Upper lobe of left lung (tissue), 6 donors: Measurements from ENCODE around the gene LDLRAD3. TPM values are rescaled to one million over a fixed set of nuclear protein-coding genes. Genes with fewer than 3 reads are reported as not detected.
"Not testable (repeated sequence)": the region's sequence is repeated elsewhere in the genome, so short reads cannot be mapped to it uniquely, and the experiment has no call there.

Experiments
- ATAC-seq, 2 donors: fragments of 200-7000 bp; cut with Tn5 transposase; one replicate each; pipeline ENCODE4 v1.9.1; 2022; ENCODE audit warnings: mild to moderate bottlenecking in 2 of 2, moderate library complexity in 2 of 2; ENCODE audit not compliant: low FRiP score in 2 of 2
- DNase-seq, 2 donors: peaks; one replicate each; pipeline ENCODE4 v3.0.0-alpha.2; 2019 to 2020
- H3K27ac ChIP-seq, 4 donors: fragments of 200-600 bp; sonication (generic); one replicate each; pipeline ENCODE4 v1.5.1; 2016 to 2019
- H3K27me3 ChIP-seq, 4 donors: fragments of 200-600 bp; sonication (generic); one replicate each; pipeline ENCODE4 v1.5.1; 2017 to 2019
- H3K36me3 ChIP-seq, 4 donors: fragments of 200-600 bp; sonication (generic); one replicate each; pipeline ENCODE4 v1.5.1; 2016 to 2019
- H3K4me1 ChIP-seq, 4 donors: fragments of 200-600 bp; sonication (generic); one replicate each; pipeline ENCODE4 v1.5.1; 2018 to 2019
- H3K4me3 ChIP-seq, 4 donors: fragments of 200-600 bp; sonication (generic); one replicate each; pipeline ENCODE4 v1.5.1; 2017 to 2019; ENCODE audit warnings: mild to moderate bottlenecking in 2 of 4, moderate library complexity in 1 of 4
- H3K9me3 ChIP-seq, 4 donors: fragments of 200-600 bp; sonication (generic); one replicate each; pipeline ENCODE4 v1.5.1; 2018 to 2019
- EP300 ChIP-seq, 4 donors: sonication (generic); formaldehyde crosslinking; IDR thresholded peaks; one replicate each; pipeline ENCODE4 v1.5.1; 2017; ENCODE audit warnings: antibody characterized with exemption in 4 of 4, control low read depth in 2 of 4
- POLR2A ChIP-seq, 4 donors: fragments of 450-650 bp; IDR thresholded peaks; one replicate each; pipeline ENCODE4 v1.5.1; 2016 to 2017; ENCODE audit warnings: antibody characterized with exemption in 4 of 4, mild to moderate bottlenecking in 2 of 4
- POLR2AphosphoS5 ChIP-seq, 2 donors: sonication (generic); formaldehyde crosslinking; IDR thresholded peaks; one replicate each; pipeline ENCODE4 v1.5.1; 2017; ENCODE audit warnings: antibody characterized with exemption in 2 of 2
- WGBS, 2 donors: methylation state at CpG; one replicate each; pipeline ENCODE4 v1.1.5; 2017 to 2018; 5-methylcytosine and 5-hydroxymethylcytosine counted together
- total RNA-seq, 6 donors: library from RNA; depleted of rRNA in 4 of 6; stranded (reverse); fragments of >200 nt in 4 of 6; gene quantifications; one replicate each; pipeline versions ENCODE4 v1.1.0 to v1.2.1, GENCODE V29; 2016 to 2021
- TF ChIP-seq, protein P1 (sequence below), 6 experiments: fragments of 450-650 bp in 4 of 6; fragments of 200-600 bp in 2 of 6; sonication (generic) in 2 of 6; IDR thresholded peaks; one replicate each; pipeline ENCODE4 v1.5.1; 2016 to 2019; ENCODE audit warnings: antibody characterized with exemption in 6 of 6
- donor health status: DM: no; HTN: no; CAD: no; lungs with moderate emphysema.
- donor health status: DM: no; HTN: yes; CAD: no; lungs with severe emphysema.

Gene LDLRAD3
- total RNA-seq, 6 donors from 2014 or later = 4.4 to 16.8 (median 7.4) TPM

DNA sequence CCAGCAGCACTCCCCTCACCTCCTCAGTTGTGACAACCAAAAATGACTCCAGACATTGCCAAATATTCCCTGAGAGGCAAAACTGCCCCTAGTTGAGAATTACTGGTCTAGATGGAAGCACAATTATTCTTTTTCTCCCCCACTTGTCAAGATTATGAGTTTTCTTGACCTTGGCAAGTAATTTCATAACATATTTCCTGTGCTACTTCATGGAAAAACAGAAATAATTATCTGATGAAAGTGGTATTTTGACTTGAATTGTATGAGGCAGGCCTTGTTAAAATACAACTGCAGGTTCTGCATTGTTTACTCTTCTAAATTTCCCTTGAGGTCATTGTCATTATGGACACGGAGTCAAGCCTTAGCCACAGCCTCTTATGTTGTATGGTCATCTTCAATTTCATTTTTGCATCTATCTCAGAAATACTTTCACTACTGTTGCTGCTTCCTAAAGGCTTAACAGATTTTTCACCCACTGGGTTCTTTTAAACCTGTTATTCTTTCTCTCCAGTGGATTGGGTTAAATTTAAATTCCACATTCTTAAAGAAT lies 32.2 kb upstream of the LDLRAD3 start:
- Histone ChIP-seq H3K27ac (no peak overlapping the region), H3K9me3 (no peaks in the 10 kb centered on the region), H3K36me3 (no peaks in the 10 kb centered on the region), H3K4me3 (no peak overlapping the region), H3K4me1 (peaks cover 3 to 6% (median 5%) of the 10 kb centered on the region in 4 donors), H3K27me3 (no peaks in the 10 kb centered on the region)
- TF ChIP-seq, protein P1, sequence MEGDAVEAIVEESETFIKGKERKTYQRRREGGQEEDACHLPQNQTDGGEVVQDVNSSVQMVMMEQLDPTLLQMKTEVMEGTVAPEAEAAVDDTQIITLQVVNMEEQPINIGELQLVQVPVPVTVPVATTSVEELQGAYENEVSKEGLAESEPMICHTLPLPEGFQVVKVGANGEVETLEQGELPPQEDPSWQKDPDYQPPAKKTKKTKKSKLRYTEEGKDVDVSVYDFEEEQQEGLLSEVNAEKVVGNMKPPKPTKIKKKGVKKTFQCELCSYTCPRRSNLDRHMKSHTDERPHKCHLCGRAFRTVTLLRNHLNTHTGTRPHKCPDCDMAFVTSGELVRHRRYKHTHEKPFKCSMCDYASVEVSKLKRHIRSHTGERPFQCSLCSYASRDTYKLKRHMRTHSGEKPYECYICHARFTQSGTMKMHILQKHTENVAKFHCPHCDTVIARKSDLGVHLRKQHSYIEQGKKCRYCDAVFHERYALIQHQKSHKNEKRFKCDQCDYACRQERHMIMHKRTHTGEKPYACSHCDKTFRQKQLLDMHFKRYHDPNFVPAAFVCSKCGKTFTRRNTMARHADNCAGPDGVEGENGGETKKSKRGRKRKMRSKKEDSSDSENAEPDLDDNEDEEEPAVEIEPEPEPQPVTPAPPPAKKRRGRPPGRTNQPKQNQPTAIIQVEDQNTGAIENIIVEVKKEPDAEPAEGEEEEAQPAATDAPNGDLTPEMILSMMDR (IDR thresholded peaks at IDR 0.05) = no peak
- TF ChIP-seq POLR2AphosphoS5 (IDR thresholded peaks at IDR 0.05) = no peak
- no peak for TF ChIP-seq EP300 (IDR thresholded peaks at IDR 0.05)
- no peak for TF ChIP-seq POLR2A (IDR thresholded peaks at IDR 0.05)
- WGBS, 2 donors = 40 to 45% methylated on average over 1 of the region's 1 CpG
- ATAC-seq (no peak), DNase-seq (no peak)

DNA sequence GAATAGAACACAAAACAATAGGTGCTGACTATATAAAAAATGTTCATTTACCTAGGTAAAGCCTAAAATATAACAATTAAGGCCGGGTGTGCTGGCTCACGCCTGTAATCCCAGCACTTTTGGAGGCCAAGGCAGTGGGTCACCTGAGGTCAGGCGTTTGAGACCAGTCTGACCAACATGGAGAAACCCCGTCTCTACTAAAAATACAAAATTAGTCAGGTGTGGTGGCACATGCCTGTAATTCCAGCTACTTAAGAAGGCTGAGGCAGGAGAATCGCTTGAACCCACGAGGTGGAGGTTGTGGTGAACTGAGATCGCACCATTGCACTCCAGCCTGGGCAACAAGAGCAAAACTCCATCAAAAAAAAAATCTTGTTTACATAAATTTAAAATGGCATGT lies 31.4 kb upstream of the LDLRAD3 start:
- not testable (repeated sequence) for H3K36me3 ChIP-seq, ATAC-seq, H3K4me1 ChIP-seq, H3K4me3 ChIP-seq, H3K9me3 ChIP-seq, H3K27ac ChIP-seq, H3K27me3 ChIP-seq, DNase-seq
- 86 to 92% methylated on average over 7 of the region's 7 CpGs for WGBS, 2 donors

DNA sequence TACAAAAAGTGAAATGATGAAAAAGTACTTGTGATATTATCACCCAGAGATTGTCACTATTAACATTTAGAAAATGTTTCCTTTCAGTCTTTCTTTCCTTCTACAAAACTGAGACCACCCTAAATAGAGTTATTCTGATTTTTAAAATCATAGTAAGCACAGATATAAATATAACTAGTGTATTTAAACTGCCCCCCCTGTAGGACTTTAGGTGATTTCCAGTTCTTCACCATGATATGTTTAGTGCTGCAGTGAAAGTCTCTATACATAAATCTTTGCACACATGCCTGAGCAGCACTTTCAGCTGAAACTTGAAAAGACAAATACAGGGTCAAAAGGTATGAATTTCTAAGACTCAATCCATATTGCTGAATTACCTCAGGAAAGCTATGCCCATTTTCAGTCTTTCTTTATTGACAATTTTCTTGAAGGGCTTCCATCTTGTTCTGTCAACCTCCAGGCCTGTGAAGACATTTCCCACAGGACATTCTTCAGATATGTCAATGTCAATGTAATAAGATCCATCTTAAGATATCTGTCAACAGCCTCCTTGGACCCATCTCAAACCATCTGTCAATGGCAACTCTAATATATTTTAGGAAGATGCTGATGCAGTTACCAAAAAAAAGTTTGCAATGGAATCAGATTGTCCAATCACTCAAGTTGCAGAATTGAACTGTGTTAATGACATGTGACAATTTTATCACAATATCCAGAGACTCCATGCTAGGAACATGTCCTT lies 30.8 kb upstream of the LDLRAD3 start:
- H3K9me3 ChIP-seq = no peaks in the 10 kb centered on the region
- ATAC-seq = no peak
- no peak overlapping the region for H3K4me3 ChIP-seq
- no peak for TF ChIP-seq EP300 (IDR thresholded peaks at IDR 0.05)
- TF ChIP-seq, protein P1 (IDR thresholded peaks at IDR 0.05) = no peak
- no peak for TF ChIP-seq POLR2A (IDR thresholded peaks at IDR 0.05)
- no peak for TF ChIP-seq POLR2AphosphoS5 (IDR thresholded peaks at IDR 0.05)
- no peak overlapping the region for H3K27ac ChIP-seq
- no peak for DNase-seq
- no peaks in the 10 kb centered on the region for H3K27me3 ChIP-seq
- H3K36me3 ChIP-seq = no peaks in the 10 kb centered on the region
- H3K4me1 ChIP-seq = peaks cover 0 to 6% (median 2%) of the 10 kb centered on the region in 4 donors

DNA sequence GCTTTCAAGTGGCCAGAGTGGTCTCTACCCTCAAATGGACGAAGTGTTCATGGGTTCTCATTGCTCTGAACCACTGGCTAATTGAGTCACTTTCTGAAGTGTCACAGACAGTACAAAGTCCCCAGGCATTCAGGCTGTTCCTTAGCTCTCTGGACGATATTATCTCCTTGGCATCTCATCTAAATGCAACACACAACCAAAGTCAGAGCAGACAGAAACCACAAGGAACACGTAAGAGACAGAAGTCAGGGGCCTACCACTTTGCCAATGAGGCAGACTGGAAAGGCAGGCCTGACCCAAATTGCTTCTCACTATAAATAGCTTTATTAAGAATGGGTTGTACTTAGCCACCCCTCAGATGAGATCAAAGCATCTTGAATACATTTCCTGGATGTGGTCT lies 29.0 kb upstream of the LDLRAD3 start:
- no peak overlapping the region for H3K4me3 ChIP-seq
- H3K27me3 ChIP-seq = no peaks in the 10 kb centered on the region
- DNase-seq = no peak
- ATAC-seq = no peak
- H3K36me3 ChIP-seq = no peaks in the 10 kb centered on the region
- no peaks in the 10 kb centered on the region for H3K4me1 ChIP-seq
- H3K9me3 ChIP-seq = no peaks in the 10 kb centered on the region
- 91 to 92% methylated on average over 2 to 3 of the region's 3 CpGs for WGBS, 2 donors
- TF ChIP-seq EP300 (IDR thresholded peaks at IDR 0.05) (no peak), POLR2A (IDR thresholded peaks at IDR 0.05) (no peak), POLR2AphosphoS5 (IDR thresholded peaks at IDR 0.05) (no peak)
- TF ChIP-seq, protein P1 (IDR thresholded peaks at IDR 0.05) = no peak
- H3K27ac ChIP-seq = no peak overlapping the region

- H3K27me3 ChIP-seq = no peaks in the 10 kb centered on the region
- no peak overlapping the region for H3K4me3 ChIP-seq
- 89 to 100% methylated on average over 1 of the region's 1 CpG for WGBS, 2 donors
- H3K9me3 ChIP-seq = no peaks in the 10 kb centered on the region
- no peak for DNase-seq
- TF ChIP-seq POLR2A (IDR thresholded peaks at IDR 0.05) = no peak
- TF ChIP-seq, protein P1 (IDR thresholded peaks at IDR 0.05) = no peak
- no peak for TF ChIP-seq EP300 (IDR thresholded peaks at IDR 0.05)
- TF ChIP-seq POLR2AphosphoS5 (IDR thresholded peaks at IDR 0.05) = no peak
- ATAC-seq = no peak
- H3K27ac ChIP-seq = no peak overlapping the region
- H3K4me1 ChIP-seq = no peaks in the 10 kb centered on the region
- no peaks in the 10 kb centered on the region for H3K36me3 ChIP-seq
Observed at GRCh38 chr11:35916270-35916669, 27.6 kb upstream of the LDLRAD3 start.
